ENCODE results near the gene MATR3. TPM values are rescaled to one million over a fixed set of nuclear protein-coding genes. Genes with fewer than 3 reads are reported as not detected.
A peak's percentile ranks its signal among the peaks of the same experiment; 100 is the strongest.

The MATR3 gene
- polyA plus RNA-seq, 3 donors = 61.8 to 174 (median 137) TPM

DNA sequence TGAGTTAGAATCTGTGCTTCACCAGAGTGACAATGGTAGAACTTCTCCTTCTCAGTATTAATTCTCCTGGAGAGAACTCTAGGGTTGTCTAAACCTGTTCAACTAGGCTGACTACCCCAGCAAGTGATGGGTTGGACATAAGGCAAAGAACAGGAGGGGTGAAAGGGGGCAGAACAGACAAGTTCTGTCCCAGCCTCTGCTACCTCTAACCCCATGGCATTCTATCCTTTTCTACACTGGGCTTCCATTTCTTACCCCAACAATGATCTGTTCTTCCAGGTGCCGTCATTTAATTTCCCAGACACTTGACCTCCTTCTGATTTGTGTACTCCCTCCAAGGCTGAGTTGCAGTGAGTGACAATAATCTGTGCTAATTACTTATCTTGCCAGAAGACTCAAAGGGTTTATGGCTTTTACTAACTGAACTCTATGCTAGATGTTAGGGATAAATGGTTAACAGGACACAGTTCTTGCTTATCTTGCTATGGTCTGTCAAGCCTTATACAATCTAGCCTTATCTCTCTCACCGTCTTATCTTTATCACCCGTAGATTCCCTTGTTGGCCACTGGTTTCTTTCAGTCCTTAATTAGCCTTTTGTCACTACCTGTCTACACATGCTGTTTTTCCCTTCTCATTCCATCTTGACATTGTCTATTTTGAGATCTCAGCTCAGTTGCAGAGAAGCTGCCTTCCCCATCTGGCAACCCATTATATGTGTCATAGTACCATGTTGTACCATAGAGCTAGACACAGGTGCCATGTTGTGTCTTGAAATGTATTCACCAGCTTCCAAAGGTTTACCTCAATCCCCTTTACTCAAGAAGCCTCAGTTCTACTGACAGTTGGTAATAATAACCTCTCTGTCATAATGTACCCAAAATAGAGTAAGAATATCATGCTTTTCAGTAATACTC, 10.0 kb upstream of the MATR3 start:
- H4K20me1 ChIP-seq (ENCODE audit: insufficient read depth, low read length) = no peaks in the 10 kb centered on the region
- H3K4me3 ChIP-seq (replicated peaks in 1 of 3; ENCODE audit: low read depth in 2 of 3, low read length in 3 of 3) = no peak overlapping the region
- H3K9me3 ChIP-seq (replicated peaks in 1 of 2; ENCODE audit: control insufficient read depth in 1 of 2, insufficient read depth in 1 of 2, low read length in 2 of 2) = no peaks in the 10 kb centered on the region
- H2AFZ ChIP-seq (ENCODE audit: insufficient read depth, low read depth, low read length, poor library complexity, severe bottlenecking) = no peak overlapping the region
- no peak overlapping the region for H3K27ac Mint-ChIP-seq
- TF ChIP-seq, protein P1, sequence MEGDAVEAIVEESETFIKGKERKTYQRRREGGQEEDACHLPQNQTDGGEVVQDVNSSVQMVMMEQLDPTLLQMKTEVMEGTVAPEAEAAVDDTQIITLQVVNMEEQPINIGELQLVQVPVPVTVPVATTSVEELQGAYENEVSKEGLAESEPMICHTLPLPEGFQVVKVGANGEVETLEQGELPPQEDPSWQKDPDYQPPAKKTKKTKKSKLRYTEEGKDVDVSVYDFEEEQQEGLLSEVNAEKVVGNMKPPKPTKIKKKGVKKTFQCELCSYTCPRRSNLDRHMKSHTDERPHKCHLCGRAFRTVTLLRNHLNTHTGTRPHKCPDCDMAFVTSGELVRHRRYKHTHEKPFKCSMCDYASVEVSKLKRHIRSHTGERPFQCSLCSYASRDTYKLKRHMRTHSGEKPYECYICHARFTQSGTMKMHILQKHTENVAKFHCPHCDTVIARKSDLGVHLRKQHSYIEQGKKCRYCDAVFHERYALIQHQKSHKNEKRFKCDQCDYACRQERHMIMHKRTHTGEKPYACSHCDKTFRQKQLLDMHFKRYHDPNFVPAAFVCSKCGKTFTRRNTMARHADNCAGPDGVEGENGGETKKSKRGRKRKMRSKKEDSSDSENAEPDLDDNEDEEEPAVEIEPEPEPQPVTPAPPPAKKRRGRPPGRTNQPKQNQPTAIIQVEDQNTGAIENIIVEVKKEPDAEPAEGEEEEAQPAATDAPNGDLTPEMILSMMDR (IDR thresholded peaks at IDR 0.05) = no peak
- peaks cover 28 to 54% of the 10 kb centered on the region in 2 donors for H3K36me3 ChIP-seq (replicated peaks in 1 of 2; ENCODE audit: control insufficient read depth in 1 of 2, insufficient read depth in 2 of 2, low read length in 2 of 2)
- no peaks in the 10 kb centered on the region for H3K27me3 ChIP-seq (ENCODE audit: control insufficient read depth in 2 of 2, insufficient read depth in 2 of 2, low read length in 2 of 2)
- H3K9ac ChIP-seq (ENCODE audit: insufficient read depth, low read length, poor library complexity, severe bottlenecking) = no peak overlapping the region
- no peak overlapping the region for H3K27ac ChIP-seq (ENCODE audit: low read depth in 1 of 2, low read length in 2 of 2)
- no peaks in the 10 kb centered on the region for H3K79me2 ChIP-seq (ENCODE audit: insufficient read depth, low read length)
- no peak overlapping the region for H3K4me3 Mint-ChIP-seq
- no peak for DNase-seq
- H3K27me3 Mint-ChIP-seq (ENCODE audit: low read depth in 3 of 3) = no peaks in the 10 kb centered on the region
- no peak overlapping the region for H3K4me2 ChIP-seq (replicated peaks; ENCODE audit: extremely low read depth, low read length, poor library complexity, severe bottlenecking)
- H3K4me1 ChIP-seq (ENCODE audit: control insufficient read depth in 1 of 2, insufficient read depth in 2 of 2, low read length in 2 of 2) = no peaks in the 10 kb centered on the region
- H3K36me3 Mint-ChIP-seq = peaks cover 29 to 35% of the 10 kb centered on the region in 2 donors
- peaks cover 0 to 2% (median 0%) of the 10 kb centered on the region in 7 donors for H3K9me3 Mint-ChIP-seq
- intact Hi-C loops (cut with micrococcal nuclease) = no loop called here
- WGBS (ENCODE audit: insufficient coverage) = 100% methylated on average over 2 of the region's 3 CpGs
- peaks cover 5% of the 10 kb centered on the region for H3K4me1 Mint-ChIP-seq

DNA sequence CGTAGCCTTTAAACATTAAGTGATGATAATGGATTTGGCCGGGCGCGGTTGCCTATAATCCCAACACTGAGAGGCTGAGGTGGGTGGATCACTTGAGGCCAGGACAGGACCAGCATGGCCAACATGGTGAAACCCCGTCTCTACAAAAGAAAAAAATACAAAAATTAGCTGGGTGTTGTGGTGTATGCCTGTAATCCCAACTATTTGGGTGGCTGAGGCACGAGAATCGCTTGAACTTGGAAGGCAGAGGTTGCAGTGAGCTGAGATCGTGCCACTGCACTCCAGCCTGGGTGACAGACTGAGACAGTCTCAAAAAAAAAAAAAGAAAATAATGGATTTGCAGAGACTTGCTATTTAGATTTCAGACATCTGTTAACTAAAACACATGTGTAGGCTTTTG, 9.2 kb upstream of the MATR3 start:
- Mint-ChIP-seq H3K4me3 (no peak overlapping the region), H3K36me3 (peaks cover 25 to 33% of the 10 kb centered on the region in 2 donors)

More for the DNA sequence above, 9.2 kb upstream of the MATR3 start:
- H3K9ac ChIP-seq (ENCODE audit: insufficient read depth, low read length, poor library complexity, severe bottlenecking) = no peak overlapping the region
- H3K4me3 ChIP-seq (replicated peaks in 1 of 3; ENCODE audit: low read depth in 2 of 3, low read length in 3 of 3) = no peak overlapping the region
- H2AFZ ChIP-seq (ENCODE audit: insufficient read depth, low read depth, low read length, poor library complexity, severe bottlenecking) = no peak overlapping the region
- H3K27ac ChIP-seq (ENCODE audit: low read depth in 1 of 2, low read length in 2 of 2) = no peak overlapping the region
- H3K9me3 ChIP-seq (replicated peaks in 1 of 2; ENCODE audit: control insufficient read depth in 1 of 2, insufficient read depth in 1 of 2, low read length in 2 of 2) = no peaks in the 10 kb centered on the region
- H3K27me3 ChIP-seq (ENCODE audit: control insufficient read depth in 2 of 2, insufficient read depth in 2 of 2, low read length in 2 of 2) = no peaks in the 10 kb centered on the region
- no peak overlapping the region for H3K4me2 ChIP-seq (replicated peaks; ENCODE audit: extremely low read depth, low read length, poor library complexity, severe bottlenecking)
- H3K4me1 ChIP-seq (ENCODE audit: control insufficient read depth in 1 of 2, insufficient read depth in 2 of 2, low read length in 2 of 2) = no peaks in the 10 kb centered on the region
- TF ChIP-seq, protein P1 (IDR thresholded peaks at IDR 0.05) = no peak
- intact Hi-C loops (cut with micrococcal nuclease) = no loop called here
- no peaks in the 10 kb centered on the region for H3K79me2 ChIP-seq (ENCODE audit: insufficient read depth, low read length)
- peaks cover 5% of the 10 kb centered on the region for H3K4me1 Mint-ChIP-seq
- DNase-seq = no peak
- H3K27ac Mint-ChIP-seq = peak overlapping the region in 2 of 7 donors; percentile 64 to 67
- peaks cover 25 to 47% of the 10 kb centered on the region in 2 donors for H3K36me3 ChIP-seq (replicated peaks in 1 of 2; ENCODE audit: control insufficient read depth in 1 of 2, insufficient read depth in 2 of 2, low read length in 2 of 2)
- H3K27me3 Mint-ChIP-seq (ENCODE audit: low read depth in 3 of 3) = peaks cover 0 to 2% (median 0%) of the 10 kb centered on the region in 3 donors
- no peaks in the 10 kb centered on the region for H4K20me1 ChIP-seq (ENCODE audit: insufficient read depth, low read length)
- 88% methylated on average over 4 of the region's 8 CpGs for WGBS (ENCODE audit: insufficient coverage)
- H3K9me3 Mint-ChIP-seq = peaks cover 0 to 2% (median 0%) of the 10 kb centered on the region in 7 donors

All from CD14-positive monocyte (primary cell).